ENCODE measurements around the gene ERMP1.
A peak's percentile ranks its signal among the peaks of the same experiment; 100 is the strongest.
"Not testable (repeated sequence)": the region's sequence is repeated elsewhere in the genome, so short reads cannot be mapped to it uniquely, and the experiment has no call there.

The ERMP1 gene

GRCh38 chr9:5811751-5812150 lies 21.2 kb downstream of the ERMP1 start:
- no peak for DNase-seq (ENCODE audit: low read depth)
- no peak overlapping the region for H3K4me3 ChIP-seq (ENCODE audit: low read depth, low read length)
- no peak for TF ChIP-seq CTCF (IDR thresholded peaks at IDR 0.05; ENCODE audit: control insufficient read depth, extremely low read depth, insufficient read depth)

- no peak for DNase-seq (ENCODE audit: low read depth)
- H3K4me3 ChIP-seq (ENCODE audit: low read depth, low read length), result no peak overlapping the region
- TF ChIP-seq CTCF (IDR thresholded peaks at IDR 0.05; ENCODE audit: control insufficient read depth, extremely low read depth, insufficient read depth), result no peak
Observed at GRCh38 chr9:5805478-5805877, 27.4 kb downstream of the ERMP1 start.

GRCh38 chr9:5801739-5802113 lies 31.2 kb downstream of the ERMP1 start:
- DNase-seq (ENCODE audit: low read depth), result no peak
- no peak for TF ChIP-seq CTCF (IDR thresholded peaks at IDR 0.05; ENCODE audit: control insufficient read depth, extremely low read depth, insufficient read depth)

GRCh38 chr9:5800969-5801738 lies 31.8 kb downstream of the ERMP1 start:
- no peak for TF ChIP-seq CTCF (IDR thresholded peaks at IDR 0.05; ENCODE audit: control insufficient read depth, extremely low read depth, insufficient read depth)
- no peak for DNase-seq (ENCODE audit: low read depth)

More at GRCh38 chr9:5801739-5802113, 31.2 kb downstream of the ERMP1 start:
- no peak overlapping the region for H3K4me3 ChIP-seq (ENCODE audit: low read depth, low read length)

DNA sequence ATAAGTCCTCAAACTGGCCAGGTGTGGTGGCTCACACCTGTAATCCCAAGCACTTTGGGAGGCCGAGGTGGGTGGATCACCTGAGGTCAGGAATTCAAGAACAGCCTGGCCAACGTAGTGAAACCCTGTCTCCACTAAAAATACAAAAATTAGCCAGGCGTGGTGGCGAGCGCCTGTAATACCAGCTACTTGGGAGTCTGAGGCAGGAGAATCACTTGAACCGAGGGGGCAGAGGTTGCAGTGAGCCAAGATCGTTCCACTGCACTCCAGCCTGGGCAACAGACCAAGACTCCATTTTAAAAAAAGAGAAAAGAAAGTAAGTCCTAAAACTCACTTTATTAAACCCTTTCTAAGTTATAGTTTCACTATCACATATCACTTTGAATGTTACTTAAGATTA lies 32.5 kb downstream of the ERMP1 start:
- not testable (repeated sequence) for DNase-seq (ENCODE audit: low read depth); H3K4me3 ChIP-seq (ENCODE audit: low read depth, low read length)

More at GRCh38 chr9:5800969-5801738, 31.8 kb downstream of the ERMP1 start:
- no peak overlapping the region for H3K4me3 ChIP-seq (ENCODE audit: low read depth, low read length)

- H3K4me3 ChIP-seq (ENCODE audit: low read depth, low read length), result peak overlapping the region; percentile 16; the same call in 1 of the 2 replicates
Observed at GRCh38 chr9:5799314-5799713, 33.6 kb downstream of the ERMP1 start.

GRCh38 chr9:5798581-5798980 lies 34.3 kb downstream of the ERMP1 start:
- TF ChIP-seq CTCF (IDR thresholded peaks at IDR 0.05; ENCODE audit: control insufficient read depth, extremely low read depth, insufficient read depth), result no peak
- H3K4me3 ChIP-seq (ENCODE audit: low read depth, low read length), result no peak overlapping the region
- no peak for DNase-seq (ENCODE audit: low read depth)

More at GRCh38 chr9:5799314-5799713, 33.6 kb downstream of the ERMP1 start:
- peak; percentile 73 for DNase-seq (ENCODE audit: low read depth)
- TF ChIP-seq CTCF (IDR thresholded peaks at IDR 0.05; ENCODE audit: control insufficient read depth, extremely low read depth, insufficient read depth), result peak; percentile 88
